ENCODE data around the gene ZNF778.

GRCh38 chr16:89197633-89198416 lies 19.7 kb upstream of the ZNF778 start:
- TF ChIP-seq CTCF (IDR thresholded peaks at IDR 0.05) (no peak), POLR2A (IDR thresholded peaks at IDR 0.05) (no peak)
